GM13976 (cell line): Measurements from ENCODE around the gene PIP5K1B.

Experiments
- DNase-seq: peaks from one replicate; pipeline ENCODE4 v3.0.0; 2012; ENCODE audit warnings: low spot score
- in situ Hi-C: fragments of 300-500 bp; cut with MboI; formaldehyde crosslinking; loops from one replicate; pipeline ENCODE4 v1.12.0; 2022; ENCODE audit warnings: low sequenced_read_pairs, mixed read lengths, inconsistent platforms; ENCODE audit not compliant: unreplicated experiment
- TF ChIP-seq, protein P1 (sequence below): IDR thresholded peaks from 2 replicates; pipeline ENCODE4 v1.5.1; 2012; ENCODE audit warnings: borderline replicate concordance, mild to moderate bottlenecking; ENCODE audit not compliant: insufficient read depth; ENCODE audit errors: extremely low read depth, missing control alignments, control extremely low read depth

PIP5K1B gene

DNA sequence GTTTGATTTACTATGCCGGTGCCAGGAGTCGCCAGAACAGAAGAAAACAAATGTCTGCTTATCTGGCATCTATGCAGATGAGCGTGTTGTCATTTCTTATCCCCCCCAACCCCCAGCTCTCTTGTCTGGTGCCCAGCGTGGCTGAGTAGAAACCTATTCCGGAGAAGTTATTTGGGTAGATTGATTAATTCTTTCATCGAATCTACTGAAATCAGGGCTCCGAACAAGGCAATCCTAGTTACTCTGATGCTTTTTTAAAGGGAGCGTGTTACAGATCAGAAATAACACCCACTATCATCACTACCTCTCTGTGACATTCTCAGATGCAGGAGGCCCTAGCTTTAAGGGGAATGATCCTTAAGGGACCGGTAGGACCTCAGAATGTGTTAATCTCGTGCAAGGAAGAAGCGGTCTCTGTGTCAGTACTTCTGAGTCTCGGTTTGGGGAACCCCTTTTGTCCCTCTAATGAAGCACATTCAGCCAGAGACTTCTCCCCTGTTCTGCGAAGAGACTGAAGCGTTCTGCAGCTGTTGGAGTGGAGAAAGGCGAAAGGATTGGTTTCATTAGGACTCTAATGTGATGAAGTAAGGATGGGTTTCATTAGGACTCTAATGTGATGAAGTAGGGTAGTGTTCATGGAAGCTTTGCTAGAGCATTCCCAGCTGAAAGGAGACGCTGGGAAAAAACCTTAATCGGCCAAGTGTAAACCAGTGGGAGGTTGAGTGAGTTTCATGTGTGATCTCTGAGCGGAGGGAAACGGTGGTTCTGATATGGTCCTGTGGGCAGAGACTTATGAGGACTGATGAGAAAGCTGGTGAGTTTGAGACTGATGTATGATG lies 1.5 kb downstream of the PIP5K1B start:
- TF ChIP-seq, protein P1, sequence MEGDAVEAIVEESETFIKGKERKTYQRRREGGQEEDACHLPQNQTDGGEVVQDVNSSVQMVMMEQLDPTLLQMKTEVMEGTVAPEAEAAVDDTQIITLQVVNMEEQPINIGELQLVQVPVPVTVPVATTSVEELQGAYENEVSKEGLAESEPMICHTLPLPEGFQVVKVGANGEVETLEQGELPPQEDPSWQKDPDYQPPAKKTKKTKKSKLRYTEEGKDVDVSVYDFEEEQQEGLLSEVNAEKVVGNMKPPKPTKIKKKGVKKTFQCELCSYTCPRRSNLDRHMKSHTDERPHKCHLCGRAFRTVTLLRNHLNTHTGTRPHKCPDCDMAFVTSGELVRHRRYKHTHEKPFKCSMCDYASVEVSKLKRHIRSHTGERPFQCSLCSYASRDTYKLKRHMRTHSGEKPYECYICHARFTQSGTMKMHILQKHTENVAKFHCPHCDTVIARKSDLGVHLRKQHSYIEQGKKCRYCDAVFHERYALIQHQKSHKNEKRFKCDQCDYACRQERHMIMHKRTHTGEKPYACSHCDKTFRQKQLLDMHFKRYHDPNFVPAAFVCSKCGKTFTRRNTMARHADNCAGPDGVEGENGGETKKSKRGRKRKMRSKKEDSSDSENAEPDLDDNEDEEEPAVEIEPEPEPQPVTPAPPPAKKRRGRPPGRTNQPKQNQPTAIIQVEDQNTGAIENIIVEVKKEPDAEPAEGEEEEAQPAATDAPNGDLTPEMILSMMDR = no peak
- in situ Hi-C loops = loop anchor here (10.0 to 25.0 kb wide), 3 partner anchors 88 to 481 kb away; no protein-coding TSS in a partner anchor
- peak; percentile 55 for DNase-seq

DNA sequence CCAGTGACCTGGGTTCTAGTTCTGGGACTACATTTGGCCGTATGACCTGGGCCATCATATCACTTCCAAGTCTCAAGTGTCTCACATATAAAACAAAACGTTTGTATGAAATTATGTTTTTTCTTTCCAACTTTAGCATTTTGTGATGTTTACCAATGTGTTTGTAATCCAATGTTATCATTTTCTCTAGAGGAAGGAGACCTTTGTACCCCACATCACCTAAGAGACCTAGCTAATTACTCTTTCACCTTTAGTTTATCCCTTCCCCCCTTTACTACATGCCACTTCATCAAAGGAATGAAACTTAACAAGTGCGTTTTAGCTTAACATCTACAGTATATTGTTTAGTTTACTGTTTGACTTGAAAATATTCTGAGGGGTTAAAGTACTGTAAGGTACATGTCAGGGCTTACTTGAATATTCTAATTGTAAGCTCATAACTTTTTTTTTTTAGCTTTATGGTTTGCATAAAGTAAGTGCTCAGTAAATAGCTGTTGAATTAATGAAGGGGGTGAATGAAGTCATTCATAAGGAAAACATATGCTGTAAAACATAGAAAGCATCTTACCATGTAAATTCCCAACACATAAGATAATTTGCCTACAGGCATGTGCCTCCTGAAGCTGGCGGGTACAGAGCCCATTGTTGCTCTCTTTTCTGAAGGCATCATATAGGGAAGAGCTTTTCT lies 2.9 kb downstream of the PIP5K1B start:
- in situ Hi-C loops = loop anchor here (10.0 to 25.0 kb wide), 3 partner anchors 87 to 479 kb away; no protein-coding TSS in a partner anchor

DNA sequence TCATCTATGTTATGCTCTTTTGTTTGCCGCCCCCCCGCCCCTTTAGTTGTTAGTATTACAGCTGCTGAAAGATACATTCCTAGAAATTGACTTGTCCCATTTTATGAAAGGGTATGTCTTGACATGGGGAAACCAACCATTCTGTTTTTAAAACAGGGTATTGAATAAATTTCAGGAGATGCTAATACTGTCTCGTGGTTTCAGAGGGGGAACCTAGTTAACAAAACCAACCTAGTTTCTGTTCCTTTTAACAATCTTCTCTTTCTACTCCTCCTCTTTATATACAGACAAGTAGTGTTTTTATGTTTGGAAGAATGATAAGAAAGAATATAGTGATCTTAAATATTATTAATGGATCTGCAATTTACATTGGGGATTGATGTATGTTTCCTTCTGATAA lies 3.5 kb downstream of the PIP5K1B start:
- TF ChIP-seq, protein P1 = no peak
- DNase-seq = peak; percentile 39
- in situ Hi-C loops = loop anchor here (10.0 to 25.0 kb wide), 3 partner anchors 86 to 479 kb away; no protein-coding TSS in a partner anchor

More for the DNA sequence above, 2.9 kb downstream of the PIP5K1B start:
- no peak for DNase-seq
- TF ChIP-seq, protein P1 = no peak

DNA sequence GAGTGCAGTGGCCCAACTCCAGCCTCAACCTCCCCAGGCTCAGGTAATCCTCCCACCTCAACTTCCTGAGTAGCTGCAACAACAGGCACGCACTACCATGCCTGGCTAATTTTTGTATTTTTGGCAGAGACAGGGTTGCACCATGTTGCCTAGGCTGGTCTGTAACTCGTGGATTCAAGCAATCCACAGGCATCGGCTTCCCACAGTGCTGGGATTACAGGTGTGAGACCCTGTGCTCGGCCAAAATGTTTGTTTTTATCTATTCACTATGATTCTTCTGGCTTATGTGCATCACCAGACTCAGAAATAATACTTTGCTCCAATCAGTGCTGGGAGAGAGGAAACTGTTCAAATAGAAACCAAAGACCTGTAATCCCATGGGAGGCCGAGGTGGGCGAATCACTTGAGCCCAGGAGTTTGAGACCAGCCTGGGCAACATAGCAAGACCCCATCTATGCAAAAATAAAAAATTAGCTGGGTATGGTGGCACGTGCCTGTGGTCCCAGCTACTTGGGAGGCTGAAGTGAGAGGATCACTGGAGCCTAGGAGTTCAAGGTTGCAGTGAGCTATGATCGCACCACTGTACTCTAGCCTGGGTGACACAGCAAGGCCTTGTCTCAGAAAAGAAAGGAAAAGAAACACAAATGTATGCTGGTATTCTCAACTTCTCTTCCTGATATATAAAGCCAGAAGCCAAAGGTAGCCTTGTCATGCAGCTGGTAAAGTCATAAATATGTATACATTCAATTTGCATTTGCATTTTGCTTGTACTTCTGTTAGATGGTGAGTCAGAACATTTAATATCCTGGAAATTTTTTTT lies 4.5 kb downstream of the PIP5K1B start:
- in situ Hi-C loops = loop anchor here (10.0 to 25.0 kb wide), 3 partner anchors 85 to 478 kb away; no protein-coding TSS in a partner anchor
- DNase-seq = no peak
- TF ChIP-seq, protein P1 = no peak

DNA sequence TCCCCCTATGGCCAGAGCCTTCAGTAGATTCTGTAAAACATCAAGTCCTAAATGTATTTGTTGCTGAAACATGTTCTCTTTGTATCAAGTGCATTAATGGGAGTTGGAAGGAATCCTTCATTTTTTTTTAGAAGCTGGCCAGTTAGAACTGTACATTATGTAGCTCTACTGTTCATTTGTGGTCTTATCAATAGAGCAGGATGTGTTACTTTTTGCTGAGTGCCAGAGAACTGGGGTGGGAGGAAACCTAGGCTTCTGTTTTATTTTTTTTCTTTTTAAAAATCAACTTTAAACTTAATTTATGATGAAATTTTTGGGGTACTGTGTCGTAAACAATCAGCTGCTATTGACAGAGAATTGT lies 5.1 kb downstream of the PIP5K1B start:
- DNase-seq = no peak
- TF ChIP-seq, protein P1 = no peak
- in situ Hi-C loops = loop anchor here (25.0 kb wide), 1 partner anchor 477 kb away; no protein-coding TSS in a partner anchor

DNA sequence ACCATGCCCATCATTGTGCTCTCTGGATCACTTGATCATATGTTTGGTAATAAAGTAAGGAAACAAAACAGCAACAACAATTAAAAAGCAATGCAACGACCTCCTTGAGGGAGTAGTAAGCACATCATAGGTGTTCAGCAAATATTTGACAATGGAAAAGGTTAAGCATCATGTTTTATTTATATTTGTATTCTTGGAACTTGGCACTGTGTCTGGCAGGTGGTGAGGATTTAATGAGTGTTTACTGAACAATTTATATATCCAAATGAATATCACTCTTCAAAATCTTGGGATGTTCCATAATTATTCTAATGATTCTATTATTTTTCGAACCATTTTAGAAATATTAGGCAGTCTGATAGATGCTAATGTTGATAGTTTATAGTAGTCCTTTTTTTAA lies 6.2 kb downstream of the PIP5K1B start:
- no peak for DNase-seq
- TF ChIP-seq, protein P1 = no peak
- in situ Hi-C loops = loop anchor here (25.0 kb wide), 1 partner anchor 476 kb away; no protein-coding TSS in a partner anchor
